HepG2 (cell line): ENCODE measurements around the gene COL18A1. TPM values are rescaled to one million over a fixed set of nuclear protein-coding genes. Genes with fewer than 3 reads are reported as not detected.

ENCODE experiments used
- ARHGAP35 ChIP-seq: sonication (generic); formaldehyde crosslinking; IDR thresholded peaks from 2 replicates; pipeline ENCODE4 v1.9.0; 2022; ENCODE audit warnings: mild to moderate bottlenecking, inconsistent platforms, moderate library complexity, missing genetic modification reagents, borderline replicate concordance
- ATF7-NPFF ChIP-seq: sonication (generic); formaldehyde crosslinking; IDR thresholded peaks from 2 replicates; pipeline ENCODE4 v1.8.1; 2023; ENCODE audit warnings: mild to moderate bottlenecking, low read depth, missing genetic modification reagents, moderate library complexity
- CBFB ChIP-seq: sonication (generic); formaldehyde crosslinking; IDR thresholded peaks from 2 replicates; pipeline ENCODE4 v1.4.0; 2020; ENCODE audit warnings: missing genetic modification reagents
- GLI4 ChIP-seq: sonication (generic); formaldehyde crosslinking; IDR thresholded peaks from 2 replicates; pipeline ENCODE4 v1.5.1; 2020; ENCODE audit warnings: missing genetic modification reagents, mild to moderate bottlenecking, moderate library complexity, borderline replicate concordance
- HNRNPUL1 ChIP-seq: fragments of 200-400 bp; formaldehyde crosslinking; IDR thresholded peaks from 2 replicates; pipeline ENCODE4 v1.6.1; 2017; ENCODE audit warnings: low read depth, mild to moderate bottlenecking, low read length, moderate library complexity
- MTA1 ChIP-seq: sonication (generic); formaldehyde crosslinking; IDR thresholded peaks from 2 replicates; pipeline ENCODE4 v1.4.0; 2020; ENCODE audit warnings: missing genetic modification reagents, mild to moderate bottlenecking, borderline replicate concordance
- PRPF4 ChIP-seq: fragments of 200-400 bp; formaldehyde crosslinking; IDR thresholded peaks from 2 replicates; pipeline ENCODE4 v1.6.1; 2016; ENCODE audit warnings: low read length, low read depth; ENCODE audit not compliant: poor library complexity, severe bottlenecking
- SALL1 ChIP-seq: sonication (generic); formaldehyde crosslinking; IDR thresholded peaks from 2 replicates; pipeline ENCODE4 v1.8.0; 2022; ENCODE audit warnings: mild to moderate bottlenecking, missing genetic modification reagents
- SRSF9 ChIP-seq: fragments of 200-400 bp; formaldehyde crosslinking; IDR thresholded peaks from 2 replicates; pipeline ENCODE4 v1.6.1; 2018; ENCODE audit warnings: borderline replicate concordance, mild to moderate bottlenecking, low read depth, low read length; ENCODE audit not compliant: insufficient read depth, poor library complexity, severe bottlenecking
- ZBTB20 ChIP-seq: sonication (generic); formaldehyde crosslinking; IDR thresholded peaks from 2 replicates; pipeline ENCODE4 v1.8.1; 2023; ENCODE audit warnings: missing genetic modification reagents, low read depth, mild to moderate bottlenecking, borderline replicate concordance
- ZBTB42 ChIP-seq: sonication (generic); formaldehyde crosslinking; IDR thresholded peaks from 2 replicates; pipeline ENCODE4 v1.5.0; 2020; ENCODE audit warnings: mild to moderate bottlenecking, missing genetic modification reagents
- ZNF30 ChIP-seq: sonication (generic); formaldehyde crosslinking; IDR thresholded peaks from 2 replicates; pipeline ENCODE4 v1.5.0; 2020; ENCODE audit warnings: mild to moderate bottlenecking, missing genetic modification reagents
- ZNF557 ChIP-seq: sonication (generic); formaldehyde crosslinking; IDR thresholded peaks from 2 replicates; pipeline ENCODE4 v1.4.0; 2020; ENCODE audit warnings: missing genetic modification reagents
- ZNF781 ChIP-seq: sonication (generic); formaldehyde crosslinking; IDR thresholded peaks from 2 replicates; pipeline ENCODE4 v1.5.1; 2020; ENCODE audit warnings: borderline replicate concordance, mild to moderate bottlenecking, missing genetic modification reagents; ENCODE audit errors: not compliant biosample characterization
- ZNF883 ChIP-seq: sonication (generic); formaldehyde crosslinking; IDR thresholded peaks from 2 replicates; pipeline ENCODE4 v1.5.1; 2020; ENCODE audit warnings: mild to moderate bottlenecking, missing genetic modification reagents; ENCODE audit errors: not compliant biosample characterization
- polyA plus RNA-seq, 8 experiments: library from polyadenylated mRNA; depleted of rRNA in 3 of 8; stranded (reverse) in 7 of 8; unstranded in 1 of 8; fragments of >200 nt; fragmentation: Illumina TruSeq in 4 of 8; extraction: Trizol in 4 of 8; gene quantifications; 2 replicates each; pipeline versions ENCODE4 v1.2.1 to v1.2.3, GENCODE V29; 2011 to 2016; ENCODE audit warnings: low read depth in 4 of 8, missing spikeins in 1 of 8, mixed read lengths in 1 of 8; ENCODE audit not compliant: insufficient read depth in 1 of 8
- total RNA-seq, 5 experiments: library from RNA; depleted of rRNA; stranded (reverse); fragments of >200 nt; fragmentation: Illumina TruSeq; extraction: Trizol; gene quantifications; 2 replicates each; pipeline ENCODE4 v1.2.3, GENCODE V29; 2016; ENCODE audit warnings: low read depth in 1 of 5
- TF ChIP-seq, protein P1 (sequence below): sonication (generic); formaldehyde crosslinking; IDR thresholded peaks from 2 replicates; pipeline ENCODE4 v1.8.0; 2022; ENCODE audit warnings: low read depth, missing genetic modification reagents
- TF ChIP-seq, protein P2 (sequence below): sonication (generic); formaldehyde crosslinking; IDR thresholded peaks from 2 replicates; pipeline ENCODE4 v1.4.0; 2020; ENCODE audit warnings: mild to moderate bottlenecking, low read depth, missing genetic modification reagents
- TF ChIP-seq, protein P3 (sequence below): sonication (generic); formaldehyde crosslinking; IDR thresholded peaks from 2 replicates; pipeline ENCODE4 v1.8.0; 2023; ENCODE audit warnings: mild to moderate bottlenecking, missing genetic modification reagents
- TF ChIP-seq, protein P4 (sequence below): IDR thresholded peaks from 2 replicates; pipeline ENCODE4 v1.6.1; 2018; ENCODE audit warnings: missing genetic modification reagents, mild to moderate bottlenecking, missing compliant biosample characterization
- TF ChIP-seq, protein P5 (sequence below): sonication (generic); formaldehyde crosslinking; IDR thresholded peaks from 2 replicates; pipeline ENCODE4 v1.4.0; 2020; ENCODE audit warnings: mild to moderate bottlenecking, missing genetic modification reagents
- TF ChIP-seq, protein P6 (sequence below): sonication (generic); formaldehyde crosslinking; IDR thresholded peaks from 2 replicates; pipeline ENCODE4 v1.4.0; 2020; ENCODE audit warnings: missing genetic modification reagents

Gene COL18A1
- total and polyA plus RNA-seq, 2 of the 13 experiments (the other 11 are each of a cell fraction or from before 2014, with no cell fraction given), result 79.0 to 102 TPM

DNA sequence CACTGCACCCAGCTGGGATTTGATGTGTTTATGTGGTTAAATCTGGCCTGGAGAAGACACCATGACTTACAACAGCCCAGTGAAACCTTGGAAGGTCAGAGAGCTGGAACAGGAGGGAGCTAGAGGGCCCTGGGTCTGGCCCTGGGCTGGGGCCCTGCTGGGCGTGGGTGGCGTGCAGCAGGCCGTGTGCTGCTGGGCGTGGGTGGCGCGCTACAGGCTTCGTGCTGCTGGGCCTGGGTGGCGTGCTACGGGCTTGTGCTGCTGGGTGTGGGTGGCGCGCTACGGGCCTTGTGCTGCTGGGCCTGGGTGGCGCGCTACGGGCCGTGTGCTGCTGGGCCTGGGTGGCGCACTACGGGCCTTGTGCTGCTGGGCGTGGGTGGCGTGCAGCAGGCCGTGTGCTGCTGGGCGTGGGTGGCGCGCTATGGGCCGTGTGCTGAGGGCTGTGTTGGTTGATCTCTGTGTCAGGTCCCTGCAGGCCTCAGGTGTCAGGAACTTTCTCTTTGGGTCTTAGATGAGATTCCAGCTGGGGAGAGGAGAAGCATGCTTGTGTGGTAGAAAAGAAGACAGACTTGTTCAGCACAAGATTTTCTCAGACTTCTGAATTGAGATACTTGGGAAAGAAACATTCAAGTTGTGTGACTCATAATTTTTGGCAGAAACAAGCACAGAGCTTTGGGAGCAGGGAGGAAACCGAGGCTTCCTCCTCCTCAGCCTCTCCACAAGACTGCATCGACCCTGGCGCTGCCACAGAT lies 66.0 kb downstream of the COL18A1 start (continued):
- TF ChIP-seq ZNF883 (CRISPR knock-in tag), result peak; percentile 33
- peak; percentile 39; the same call in 1 of the 2 replicates for TF ChIP-seq ATF7-NPFF (CRISPR knock-in tag)
- TF ChIP-seq, protein P1, sequence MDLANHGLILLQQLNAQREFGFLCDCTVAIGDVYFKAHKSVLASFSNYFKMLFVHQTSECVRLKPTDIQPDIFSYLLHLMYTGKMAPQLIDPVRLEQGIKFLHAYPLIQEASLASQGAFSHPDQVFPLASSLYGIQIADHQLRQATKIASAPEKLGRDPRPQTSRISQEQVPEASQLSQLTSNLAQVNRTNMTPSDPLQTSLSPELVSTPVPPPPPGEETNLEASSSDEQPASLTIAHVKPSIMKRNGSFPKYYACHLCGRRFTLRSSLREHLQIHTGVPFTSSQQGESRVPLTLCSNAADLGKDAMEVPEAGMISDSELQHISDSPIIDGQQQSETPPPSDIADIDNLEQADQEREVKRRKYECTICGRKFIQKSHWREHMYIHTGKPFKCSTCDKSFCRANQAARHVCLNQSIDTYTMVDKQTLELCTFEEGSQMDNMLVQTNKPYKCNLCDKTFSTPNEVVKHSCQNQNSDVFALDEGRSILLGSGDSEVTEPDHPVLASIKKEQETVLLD (CRISPR knock-in tag), result no peak
- TF ChIP-seq ZNF557 (CRISPR knock-in tag), result no peak
- TF ChIP-seq CBFB, result no peak
- peak; percentile 48 for TF ChIP-seq SALL1 (CRISPR knock-in tag)
- TF ChIP-seq, protein P2, sequence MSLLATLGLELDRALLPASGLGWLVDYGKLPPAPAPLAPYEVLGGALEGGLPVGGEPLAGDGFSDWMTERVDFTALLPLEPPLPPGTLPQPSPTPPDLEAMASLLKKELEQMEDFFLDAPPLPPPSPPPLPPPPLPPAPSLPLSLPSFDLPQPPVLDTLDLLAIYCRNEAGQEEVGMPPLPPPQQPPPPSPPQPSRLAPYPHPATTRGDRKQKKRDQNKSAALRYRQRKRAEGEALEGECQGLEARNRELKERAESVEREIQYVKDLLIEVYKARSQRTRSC (CRISPR knock-in tag), result peak; percentile 52; the same call in 1 of the 2 replicates
- 0 out of 2 replicates have a peak, but pooled peaks have one; percentile 1 for TF ChIP-seq GLI4
- peak; percentile 25 for TF ChIP-seq ZNF781 (CRISPR knock-in tag)
- TF ChIP-seq, protein P3, sequence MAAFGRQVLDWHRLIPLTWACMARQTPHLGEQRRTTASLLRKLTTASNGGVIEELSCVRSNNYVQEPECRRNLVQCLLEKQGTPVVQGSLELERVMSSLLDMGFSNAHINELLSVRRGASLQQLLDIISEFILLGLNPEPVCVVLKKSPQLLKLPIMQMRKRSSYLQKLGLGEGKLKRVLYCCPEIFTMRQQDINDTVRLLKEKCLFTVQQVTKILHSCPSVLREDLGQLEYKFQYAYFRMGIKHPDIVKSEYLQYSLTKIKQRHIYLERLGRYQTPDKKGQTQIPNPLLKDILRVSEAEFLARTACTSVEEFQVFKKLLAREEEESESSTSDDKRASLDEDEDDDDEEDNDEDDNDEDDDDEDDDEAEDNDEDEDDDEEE, result peak; percentile 77; the same call in 1 of the 2 replicates
- TF ChIP-seq ZBTB20 (CRISPR knock-in tag), result 0 out of 2 replicates have a peak, but pooled peaks have one; percentile 20
- TF ChIP-seq MTA1 (CRISPR knock-in tag), result no peak
- TF ChIP-seq ZNF30 (CRISPR knock-in tag), result peak; percentile 81; the same call in 1 of the 2 replicates
- no peak for TF ChIP-seq SRSF9
- TF ChIP-seq, protein P4, sequence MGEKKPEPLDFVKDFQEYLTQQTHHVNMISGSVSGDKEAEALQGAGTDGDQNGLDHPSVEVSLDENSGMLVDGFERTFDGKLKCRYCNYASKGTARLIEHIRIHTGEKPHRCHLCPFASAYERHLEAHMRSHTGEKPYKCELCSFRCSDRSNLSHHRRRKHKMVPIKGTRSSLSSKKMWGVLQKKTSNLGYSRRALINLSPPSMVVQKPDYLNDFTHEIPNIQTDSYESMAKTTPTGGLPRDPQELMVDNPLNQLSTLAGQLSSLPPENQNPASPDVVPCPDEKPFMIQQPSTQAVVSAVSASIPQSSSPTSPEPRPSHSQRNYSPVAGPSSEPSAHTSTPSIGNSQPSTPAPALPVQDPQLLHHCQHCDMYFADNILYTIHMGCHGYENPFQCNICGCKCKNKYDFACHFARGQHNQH (CRISPR knock-in tag), result no peak
- no peak for TF ChIP-seq ZBTB42 (CRISPR knock-in tag)
- TF ChIP-seq, protein P5, sequence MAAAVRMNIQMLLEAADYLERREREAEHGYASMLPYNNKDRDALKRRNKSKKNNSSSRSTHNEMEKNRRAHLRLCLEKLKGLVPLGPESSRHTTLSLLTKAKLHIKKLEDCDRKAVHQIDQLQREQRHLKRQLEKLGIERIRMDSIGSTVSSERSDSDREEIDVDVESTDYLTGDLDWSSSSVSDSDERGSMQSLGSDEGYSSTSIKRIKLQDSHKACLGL (CRISPR knock-in tag), result peak; percentile 54; the same call in 1 of the 2 replicates
- TF ChIP-seq, protein P6, sequence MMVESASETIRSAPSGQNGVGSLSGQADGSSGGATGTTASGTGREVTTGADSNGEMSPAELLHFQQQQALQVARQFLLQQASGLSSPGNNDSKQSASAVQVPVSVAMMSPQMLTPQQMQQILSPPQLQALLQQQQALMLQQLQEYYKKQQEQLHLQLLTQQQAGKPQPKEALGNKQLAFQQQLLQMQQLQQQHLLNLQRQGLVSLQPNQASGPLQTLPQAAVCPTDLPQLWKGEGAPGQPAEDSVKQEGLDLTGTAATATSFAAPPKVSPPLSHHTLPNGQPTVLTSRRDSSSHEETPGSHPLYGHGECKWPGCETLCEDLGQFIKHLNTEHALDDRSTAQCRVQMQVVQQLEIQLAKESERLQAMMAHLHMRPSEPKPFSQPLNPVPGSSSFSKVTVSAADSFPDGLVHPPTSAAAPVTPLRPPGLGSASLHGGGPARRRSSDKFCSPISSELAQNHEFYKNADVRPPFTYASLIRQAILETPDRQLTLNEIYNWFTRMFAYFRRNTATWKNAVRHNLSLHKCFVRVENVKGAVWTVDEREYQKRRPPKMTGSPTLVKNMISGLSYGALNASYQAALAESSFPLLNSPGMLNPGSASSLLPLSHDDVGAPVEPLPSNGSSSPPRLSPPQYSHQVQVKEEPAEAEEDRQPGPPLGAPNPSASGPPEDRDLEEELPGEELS (CRISPR knock-in tag), result no peak
- 0 out of 2 replicates have a peak, but pooled peaks have one; percentile 30 for TF ChIP-seq ARHGAP35 (CRISPR knock-in tag)
- TF ChIP-seq PRPF4, result peak; percentile 88
- TF ChIP-seq HNRNPUL1, result 0 out of 2 replicates have a peak, but pooled peaks have one; percentile 25
